OCI-LY7 (cell line): ENCODE measurements around the gene ENO4.

Experiments used
- CTCF ChIP-seq: fragments of 200-600 bp; sonication (generic); conservative IDR thresholded peaks from 2 replicates; pipeline ENCODE4 v1.5.1; 2014; ENCODE audit warnings: mild to moderate bottlenecking, antibody characterized with exemption, low read length, moderate library complexity, mixed read lengths
- EZH2phosphoT487 ChIP-seq: fragments of 200-600 bp; sonication (generic); IDR thresholded peaks from 2 replicates; pipeline ENCODE4 v1.6.1; 2018; ENCODE audit warnings: low read depth, borderline replicate concordance, mild to moderate bottlenecking, mixed run types, antibody characterized with exemption, low read length, moderate library complexity, mixed read lengths

- no peak for TF ChIP-seq CTCF
- no peak for TF ChIP-seq EZH2phosphoT487
Observed at GRCh38 chr10:116910910-116911309, 61.6 kb downstream of the ENO4 start.
